ENCODE results near the gene PEAK1. TPM values are rescaled to one million over a fixed set of nuclear protein-coding genes. Genes with fewer than 3 reads are reported as not detected.
A peak's percentile ranks its signal among the peaks of the same experiment; 100 is the strongest.

Gene PEAK1
- total and polyA plus RNA-seq, 10 of the 15 experiments (the other 5 are each of a cell fraction or from before 2014, with no cell fraction given) = 0.62 to 24.2 (median 11.2) TPM

- no peak for TF ChIP-seq ZNF592 (IDR thresholded peaks at IDR 0.05)
- TF ChIP-seq CREM (IDR thresholded peaks at IDR 0.05; ENCODE audit: low read depth) = peak; percentile 85
- TF ChIP-seq ZNF217 (IDR thresholded peaks at IDR 0.05) = peak; percentile 86
- TF ChIP-seq BMI1 (IDR thresholded peaks at IDR 0.05; ENCODE audit: borderline replicate concordance) = peak; percentile 68; the same call in 1 of the 2 replicates
- 0 out of 2 replicates have a peak, but pooled peaks have one; percentile 43 for TF ChIP-seq GABPA (IDR thresholded peaks at IDR 0.05; ENCODE audit: low read depth)
- peak; percentile 99 for TF ChIP-seq IKZF1 (conservative IDR thresholded peaks at IDR 0.05)
- peak; percentile 95 for TF ChIP-seq DPF2 (IDR thresholded peaks at IDR 0.05)
- no peak for TF ChIP-seq FOXK2 (IDR thresholded peaks at IDR 0.05)
- TF ChIP-seq MXI1 (IDR thresholded peaks at IDR 0.05; ENCODE audit: low read depth, low read length) = 0 out of 2 replicates have a peak, but pooled peaks have one; percentile 4
- TF ChIP-seq RELB (IDR thresholded peaks at IDR 0.05; ENCODE audit: low read depth) = peak; percentile 98
- TF ChIP-seq PML (IDR thresholded peaks at IDR 0.05; ENCODE audit: low read length) = peak; percentile 23; the same call in 1 of the 2 replicates
- peak; percentile 26; the same call in 1 of the 2 replicates for TF ChIP-seq RAD51 (IDR thresholded peaks at IDR 0.05)
- peak; percentile 98 for TF ChIP-seq SPI1 (IDR thresholded peaks at IDR 0.05; ENCODE audit: borderline replicate concordance, insufficient read depth, low read depth, low read length)
- TF ChIP-seq SUPT20H (IDR thresholded peaks at IDR 0.05; ENCODE audit: borderline replicate concordance, control insufficient read depth, low read depth, low read length) = no peak
- TF ChIP-seq ZNF24 (IDR thresholded peaks at IDR 0.05) = 0 out of 2 replicates have a peak, but pooled peaks have one; percentile 8
- TF ChIP-seq SMARCA5 (IDR thresholded peaks at IDR 0.05) = 0 out of 2 replicates have a peak, but pooled peaks have one; percentile 47
- no peak for TF ChIP-seq ZNF384 (IDR thresholded peaks at IDR 0.05; ENCODE audit: borderline replicate concordance, low read depth, low read length)
- peak; percentile 60 for TF ChIP-seq JUNB (IDR thresholded peaks at IDR 0.05)
- peak; percentile 93 for TF ChIP-seq GATAD2B (conservative IDR thresholded peaks at IDR 0.05; ENCODE audit: low read depth)
- TF ChIP-seq MEF2B (IDR thresholded peaks at IDR 0.05; ENCODE audit: partially characterized antibody, poor library complexity, severe bottlenecking) = peak; percentile 48
- peak; percentile 61; the same call in 1 of the 2 replicates for TF ChIP-seq ZBED1 (IDR thresholded peaks at IDR 0.05; ENCODE audit: borderline replicate concordance)
- 0 out of 4 replicates have a peak, but pooled peaks of 1 of the 2 experiments have one; percentile 34 for TF ChIP-seq SRF (IDR thresholded peaks at IDR 0.05; ENCODE audit: low read depth in 2 of 2, low read length in 2 of 2)
- no peak for TF ChIP-seq KDM1A (IDR thresholded peaks at IDR 0.05; ENCODE audit: borderline replicate concordance)
- TF ChIP-seq BACH1 (IDR thresholded peaks at IDR 0.05; ENCODE audit: borderline replicate concordance) = peak; percentile 59; the same call in 1 of the 2 replicates
- peak; percentile 80 for TF ChIP-seq NR2F1 (conservative IDR thresholded peaks at IDR 0.05)
- TF ChIP-seq MTA3 (IDR thresholded peaks at IDR 0.05; ENCODE audit: borderline replicate concordance, low read length) = peak; percentile 51; the same call in 1 of the 2 replicates
- peak; percentile 99 for TF ChIP-seq EED (IDR thresholded peaks at IDR 0.05; ENCODE audit: low read depth)
- peak; percentile 64 for TF ChIP-seq NBN (IDR thresholded peaks at IDR 0.05)
These were observed 232.0 kb downstream of the PEAK1 start (continued) for GRCh38 chr15:77187751-77188464.

All from GM12878 (cell line).